A204.1 (cell line): ENCODE measurements around the gene CASP5.

ENCODE experiments used
- FAIRE-seq: peaks from 2 replicates; lab custom pipeline; 2012; peaks lifted over from hg19 to GRCh38; lab: Jason Lieb, UNC

CASP5 gene

GRCh38 chr11:104967534-104968354 is 55.2 kb downstream of the CASP5 start:
- no peak for FAIRE-seq

GRCh38 chr11:104965735-104966134 is 57.2 kb downstream of the CASP5 start:
- no peak for FAIRE-seq

- FAIRE-seq, result no peak
Measured at GRCh38 chr11:104964247-104964646, 58.7 kb downstream of the CASP5 start.

DNA sequence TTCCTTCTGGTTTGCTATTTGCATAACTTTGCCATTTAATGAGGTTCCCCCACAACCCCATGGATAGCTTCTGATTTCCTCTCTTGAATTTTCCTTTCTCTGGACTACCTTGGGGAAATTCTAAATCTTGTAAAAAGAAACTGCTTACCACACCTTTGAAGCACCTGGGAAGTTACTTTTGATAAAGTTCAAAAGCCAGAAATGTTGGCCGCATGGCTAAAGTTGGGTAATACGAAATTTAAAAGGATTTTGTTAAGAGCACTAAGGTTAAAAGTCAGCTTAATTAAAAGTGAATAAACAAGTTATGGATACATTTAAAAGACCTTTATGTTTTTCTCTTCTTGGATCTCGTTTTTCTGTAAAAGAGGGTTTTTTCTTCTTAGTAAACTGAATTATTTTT is 60.1 kb downstream of the CASP5 start:
- FAIRE-seq, result no peak

DNA sequence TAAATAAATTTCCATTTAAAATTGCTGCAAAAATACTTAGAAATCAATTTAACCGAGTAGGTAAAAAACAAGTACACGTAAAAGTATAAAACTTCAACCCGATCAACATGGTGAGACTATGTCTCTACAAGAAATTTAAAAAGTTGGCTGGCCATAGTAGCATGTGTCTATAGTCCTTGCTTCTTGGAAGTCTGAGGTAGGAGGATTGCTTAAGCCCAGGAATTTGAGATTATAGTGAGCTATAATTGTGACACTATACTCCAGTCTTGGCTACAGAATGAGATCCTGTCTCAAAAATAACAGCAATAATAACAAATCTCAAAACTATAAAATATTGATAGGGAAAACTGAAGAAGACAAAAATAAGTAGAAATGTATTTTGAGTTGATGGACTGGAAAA is 65.7 kb downstream of the CASP5 start:
- FAIRE-seq, result no peak

GRCh38 chr11:104956528-104956927 is 66.4 kb downstream of the CASP5 start:
- no peak for FAIRE-seq

DNA sequence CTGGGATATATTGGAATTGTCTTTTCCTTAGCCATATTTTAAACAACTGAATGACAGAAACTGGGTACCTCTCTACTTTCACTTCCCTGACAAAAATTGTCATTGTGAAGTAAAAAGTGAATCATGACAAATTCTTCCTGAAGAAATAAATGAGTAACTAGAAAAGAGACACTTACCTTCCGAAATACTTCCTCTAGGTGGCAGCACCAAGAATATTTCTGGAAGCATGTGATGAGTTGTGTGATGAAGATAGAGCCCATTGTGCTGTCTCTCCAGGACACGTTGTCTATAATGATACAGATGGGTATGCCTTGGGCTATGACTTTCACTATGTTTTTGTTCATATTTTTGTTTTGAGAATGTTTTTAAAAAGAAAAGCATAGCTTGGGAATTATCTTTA is 76.1 kb downstream of the CASP5 start:
- peak; percentile 65 for FAIRE-seq
